NCI-H2227 (cell line): Measurements from ENCODE around the gene CDK2.
"Not testable (repeated sequence)": the region's sequence is repeated elsewhere in the genome, so short reads cannot be mapped to it uniquely, and the experiment has no call there.

Experiments used
- DNase-seq: peaks from one replicate; lab custom pipeline; 2025; ENCODE audit not compliant: unreplicated experiment; lab: John Stamatoyannopoulos, UW

The CDK2 gene

GRCh38 chr12:55978393-55978792, 11.8 kb downstream of the CDK2 start:
- DNase-seq: no peak

- DNase-seq: no peak
Measured at GRCh38 chr12:55979069-55979468, 12.4 kb downstream of the CDK2 start.

- not testable (repeated sequence) for DNase-seq
Measured at GRCh38 chr12:55981882-55982281, 15.3 kb downstream of the CDK2 start.

GRCh38 chr12:55982319-55982936, 15.8 kb downstream of the CDK2 start:
- no peak for DNase-seq

GRCh38 chr12:55983232-55983842, 16.7 kb downstream of the CDK2 start:
- no peak for DNase-seq

- DNase-seq: no peak
Measured at GRCh38 chr12:55984861-55985260, 18.2 kb downstream of the CDK2 start.

- no peak for DNase-seq
Measured at GRCh38 chr12:55985341-55985740, 18.7 kb downstream of the CDK2 start.

- not testable (repeated sequence) for DNase-seq
Measured at GRCh38 chr12:55985976-55986375, 19.3 kb downstream of the CDK2 start.

GRCh38 chr12:55991110-55991509, 24.5 kb downstream of the CDK2 start:
- no peak for DNase-seq

- no peak for DNase-seq
Measured at GRCh38 chr12:55993230-55993853, 26.7 kb downstream of the CDK2 start.

GRCh38 chr12:55995366-55995765, 28.7 kb downstream of the CDK2 start:
- no peak for DNase-seq

GRCh38 chr12:55996201-55996714, 29.6 kb downstream of the CDK2 start:
- DNase-seq: peak; percentile 64

- DNase-seq: peak; percentile 89
Measured at GRCh38 chr12:55996715-55997534, 30.3 kb downstream of the CDK2 start, which contains the start of gene SUOX. Gene SUOX, plus strand, starts transcription at chr12:55997276. Its CDS starts 4,946 bp downstream, at chr12:56002222.

GRCh38 chr12:55997535-55997859, 30.9 kb downstream of the CDK2 start:
- DNase-seq: no peak

GRCh38 chr12:55999522-55999921, 32.9 kb downstream of the CDK2 start:
- DNase-seq: not testable (repeated sequence)

- not testable (repeated sequence) for DNase-seq
Measured at GRCh38 chr12:55999999-56000540, 33.4 kb downstream of the CDK2 start.

GRCh38 chr12:56001487-56002100, 35.0 kb downstream of the CDK2 start:
- no peak for DNase-seq

GRCh38 chr12:56003376-56003775, 36.7 kb downstream of the CDK2 start:
- DNase-seq: not testable (repeated sequence)

GRCh38 chr12:56004211-56004610, 37.6 kb downstream of the CDK2 start:
- DNase-seq: no peak
